CD14-positive monocyte (primary cell): Measurements from ENCODE around the gene CALML5. TPM values are rescaled to one million over a fixed set of nuclear protein-coding genes. Genes with fewer than 3 reads are reported as not detected.

Source experiments
- DNase-seq, 3 donors: peaks; one replicate each; pipeline ENCODE4 v3.0.0-alpha.2; 2011 to 2022
- H2AFZ ChIP-seq: 2 replicates; pipeline ENCODE4 v1.6.0; 2012; ENCODE audit warnings: mild to moderate bottlenecking, low read depth, low read length, inconsistent platforms; ENCODE audit not compliant: insufficient read depth, poor library complexity, severe bottlenecking
- H3K27ac ChIP-seq, 2 donors: 1 replicate in 1 of 2; 2 replicates in 1 of 2; pipeline ENCODE4 v1.5.1; 2012 to 2013; ENCODE audit warnings: low read length in 2 of 2, control low read depth in 1 of 2, inconsistent platforms in 1 of 2, low read depth in 1 of 2, mild to moderate bottlenecking in 1 of 2
- H3K27me3 ChIP-seq, 2 donors: one replicate each; pipeline versions ENCODE4 v1.6.0 to v1.6.1; 2011 to 2013; ENCODE audit warnings: low read length in 2 of 2; ENCODE audit not compliant: control insufficient read depth in 2 of 2, insufficient read depth in 2 of 2
- H3K36me3 ChIP-seq, 2 donors: replicated peaks in 1 of 2; 1 replicate in 1 of 2; 2 replicates in 1 of 2; pipeline versions ENCODE4 v1.5.1 to v1.6.1; 2012 to 2013; ENCODE audit warnings: low read length in 2 of 2, control low read depth in 1 of 2, inconsistent platforms in 1 of 2, mild to moderate bottlenecking in 1 of 2; ENCODE audit not compliant: insufficient read depth in 2 of 2, control insufficient read depth in 1 of 2
- H3K4me1 ChIP-seq, 2 donors: 1 replicate in 1 of 2; 2 replicates in 1 of 2; pipeline versions ENCODE4 v1.5.1 to v1.6.1; 2012 to 2013; ENCODE audit warnings: low read length in 2 of 2, control low read depth in 1 of 2, inconsistent platforms in 1 of 2, mild to moderate bottlenecking in 1 of 2, moderate library complexity in 1 of 2; ENCODE audit not compliant: insufficient read depth in 2 of 2, control insufficient read depth in 1 of 2
- H3K4me2 ChIP-seq: replicated peaks from 2 replicates; pipeline ENCODE3; 2012; ENCODE audit warnings: low read length, moderate library complexity, mild to moderate bottlenecking; ENCODE audit not compliant: poor library complexity, severe bottlenecking; ENCODE audit errors: extremely low read depth
- H3K4me3 ChIP-seq, 3 experiments: fragments of 200-600 bp in 1 of 3; sonication (generic) in 1 of 3; replicated peaks in 1 of 3; 1 replicate in 2 of 3; 2 replicates in 1 of 3; pipeline ENCODE4 v1.5.1; 2011 to 2013; ENCODE audit warnings: low read length in 3 of 3, mild to moderate bottlenecking in 3 of 3, control low read depth in 2 of 3, low read depth in 2 of 3, inconsistent platforms in 1 of 3, moderate library complexity in 1 of 3
- H3K79me2 ChIP-seq: 2 replicates; pipeline ENCODE4 v1.6.0; 2012; ENCODE audit warnings: mild to moderate bottlenecking, control low read depth, inconsistent platforms, low read length, moderate library complexity; ENCODE audit not compliant: insufficient read depth
- H3K9ac ChIP-seq: 2 replicates; pipeline ENCODE4 v1.6.0; 2017; ENCODE audit warnings: low read length, mild to moderate bottlenecking; ENCODE audit not compliant: insufficient read depth, poor library complexity, severe bottlenecking
- H3K9me3 ChIP-seq, 2 donors: replicated peaks in 1 of 2; 1 replicate in 1 of 2; 2 replicates in 1 of 2; pipeline versions ENCODE4 v1.5.1 to v1.6.1; 2012 to 2013; ENCODE audit warnings: low read length in 2 of 2, control low read depth in 1 of 2; ENCODE audit not compliant: control insufficient read depth in 1 of 2, insufficient read depth in 1 of 2
- H4K20me1 ChIP-seq: 2 replicates; pipeline ENCODE4 v1.6.0; 2012; ENCODE audit warnings: mild to moderate bottlenecking, low read length, control low read depth, moderate library complexity; ENCODE audit not compliant: insufficient read depth
- H3K27ac Mint-ChIP-seq, 7 donors: one replicate each; pipeline ENCODE4 v1.8.0; 2020; ENCODE audit warnings: mild to moderate bottlenecking in 7 of 7, mixed read lengths in 7 of 7, moderate library complexity in 6 of 7, inconsistent platforms in 2 of 7
- H3K27me3 Mint-ChIP-seq, 3 donors: one replicate each; pipeline ENCODE4 v1.8.0; 2021 to 2022; ENCODE audit warnings: low read depth in 3 of 3, mild to moderate bottlenecking in 3 of 3, mixed read lengths in 3 of 3, moderate library complexity in 3 of 3, inconsistent platforms in 1 of 3
- H3K36me3 Mint-ChIP-seq, 2 donors: one replicate each; pipeline ENCODE4 v1.8.0; 2020; ENCODE audit warnings: mixed read lengths in 2 of 2, inconsistent platforms in 1 of 2, mild to moderate bottlenecking in 1 of 2
- H3K4me1 Mint-ChIP-seq: one replicate; pipeline ENCODE4 v1.8.0; 2020; ENCODE audit warnings: mild to moderate bottlenecking, mixed read lengths
- H3K4me3 Mint-ChIP-seq, 2 donors: one replicate each; pipeline ENCODE4 v1.8.0; 2020; ENCODE audit warnings: mild to moderate bottlenecking in 2 of 2, mixed read lengths in 2 of 2, moderate library complexity in 1 of 2
- H3K9me3 Mint-ChIP-seq, 7 donors: one replicate each; pipeline ENCODE4 v1.8.0; 2020 to 2022; ENCODE audit warnings: mixed read lengths in 7 of 7, mild to moderate bottlenecking in 6 of 7, moderate library complexity in 6 of 7, inconsistent platforms in 2 of 7
- WGBS: methylation state at CpG from one replicate; pipeline ENCODE4 v1.1.5; 2013; ENCODE audit warnings: missing lambda C conversion rate; ENCODE audit not compliant: insufficient coverage; 5-methylcytosine and 5-hydroxymethylcytosine counted together
- intact Hi-C, 2 donors: fragments of 100-400 bp; cut with micrococcal nuclease; formaldehyde crosslinking; loops; one replicate each; pipeline versions ENCODE4 v1.15.0 to v1.15.1; 2023
- polyA plus RNA-seq, 3 donors: library from polyadenylated mRNA; depleted of rRNA in 1 of 3; unstranded in 2 of 3; stranded (reverse) in 1 of 3; fragments of 300-500 nt in 2 of 3; fragments of >200 nt in 1 of 3; fragmentation: Illumina TruSeq in 2 of 3; gene quantifications; 1 replicate in 2 of 3; 2 replicates in 1 of 3; pipeline ENCODE4 v1.2.3, GENCODE V29; 2012 to 2021
- TF ChIP-seq, protein P1 (sequence below): fragments of 200-600 bp; IDR thresholded peaks from one replicate; pipeline ENCODE4 v1.8.0; 2022; ENCODE audit warnings: antibody characterized with exemption, mild to moderate bottlenecking

Gene CALML5
- polyA plus RNA-seq, 3 donors, result not detected

DNA sequence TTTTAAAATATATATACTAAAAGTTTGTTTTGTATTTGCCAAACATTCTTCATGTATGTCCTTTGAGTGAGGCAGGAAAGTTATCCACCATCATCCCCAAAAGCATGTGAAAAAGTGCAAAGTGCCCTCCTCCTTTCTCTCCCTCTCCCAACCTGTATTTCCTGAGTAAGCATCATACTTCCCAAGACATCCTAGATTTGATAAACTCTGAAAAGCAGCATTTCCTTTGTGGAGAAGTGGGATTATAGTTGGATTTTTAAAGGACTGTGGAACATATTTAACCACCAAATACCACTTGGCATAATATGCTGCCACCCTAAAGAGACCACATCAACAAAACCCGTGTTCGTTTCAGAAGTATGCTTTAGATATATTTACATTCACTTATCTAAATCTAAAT lies 50.1 kb downstream of the CALML5 start:
- H3K27ac Mint-ChIP-seq, result no peak overlapping the region
- peaks cover 0 to 3% (median 0%) of the 10 kb centered on the region in 3 donors for H3K27me3 Mint-ChIP-seq
- Histone ChIP-seq H3K4me1 (peaks cover 6 to 13% of the 10 kb centered on the region in 2 donors), H3K36me3 (peaks cover 17 to 20% of the 10 kb centered on the region in 2 donors), H2AFZ (no peak overlapping the region), H3K4me2 (peak overlapping the region; percentile 10), H3K79me2 (peaks cover 4% of the 10 kb centered on the region), H4K20me1 (no peaks in the 10 kb centered on the region), H3K27ac (no peak overlapping the region), H3K9ac (no peak overlapping the region), H3K9me3 (no peaks in the 10 kb centered on the region), H3K4me3 (no peak overlapping the region), H3K27me3 (no peaks in the 10 kb centered on the region)
- H3K4me1 Mint-ChIP-seq, result peaks cover 19% of the 10 kb centered on the region
- peaks cover 21 to 26% of the 10 kb centered on the region in 2 donors for H3K36me3 Mint-ChIP-seq
- no peak overlapping the region for H3K4me3 Mint-ChIP-seq
- no CpG with 5 or more reads among the region's 2 CpGs for WGBS
- no peaks in the 10 kb centered on the region for H3K9me3 Mint-ChIP-seq
- TF ChIP-seq, protein P1, sequence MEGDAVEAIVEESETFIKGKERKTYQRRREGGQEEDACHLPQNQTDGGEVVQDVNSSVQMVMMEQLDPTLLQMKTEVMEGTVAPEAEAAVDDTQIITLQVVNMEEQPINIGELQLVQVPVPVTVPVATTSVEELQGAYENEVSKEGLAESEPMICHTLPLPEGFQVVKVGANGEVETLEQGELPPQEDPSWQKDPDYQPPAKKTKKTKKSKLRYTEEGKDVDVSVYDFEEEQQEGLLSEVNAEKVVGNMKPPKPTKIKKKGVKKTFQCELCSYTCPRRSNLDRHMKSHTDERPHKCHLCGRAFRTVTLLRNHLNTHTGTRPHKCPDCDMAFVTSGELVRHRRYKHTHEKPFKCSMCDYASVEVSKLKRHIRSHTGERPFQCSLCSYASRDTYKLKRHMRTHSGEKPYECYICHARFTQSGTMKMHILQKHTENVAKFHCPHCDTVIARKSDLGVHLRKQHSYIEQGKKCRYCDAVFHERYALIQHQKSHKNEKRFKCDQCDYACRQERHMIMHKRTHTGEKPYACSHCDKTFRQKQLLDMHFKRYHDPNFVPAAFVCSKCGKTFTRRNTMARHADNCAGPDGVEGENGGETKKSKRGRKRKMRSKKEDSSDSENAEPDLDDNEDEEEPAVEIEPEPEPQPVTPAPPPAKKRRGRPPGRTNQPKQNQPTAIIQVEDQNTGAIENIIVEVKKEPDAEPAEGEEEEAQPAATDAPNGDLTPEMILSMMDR, result no peak
- no peak for DNase-seq
- intact Hi-C loops, result no loop called here

Other genes with a start within 250 kb of the CALML5 start
- gene UCN3, start 134.6 kb downstream of the CALML5 start, polyA plus RNA-seq, result not detected
- gene TUBAL3, start 94.7 kb downstream of the CALML5 start, polyA plus RNA-seq, result not detected
- gene NET1, start 87.0 kb downstream of the CALML5 start, polyA plus RNA-seq, result 1 to 10 TPM; 1.2 to 1.7 (median 1.4) TPM
- not detected for gene CALML3, start 25.4 kb upstream of the CALML5 start, polyA plus RNA-seq
- 10 to 100 TPM; 13.3 to 44.1 (median 37.8) TPM for gene ASB13, start 167.0 kb upstream of the CALML5 start, polyA plus RNA-seq
- 10 to 100 TPM in 1 of 3 donors, 1 to 10 TPM in 2; 3.2 to 12.3 (median 9.5) TPM for gene TASOR2, start 185.3 kb upstream of the CALML5 start, polyA plus RNA-seq